Measurements from ENCODE around the gene ACTN4.
"Not testable (repeated sequence)": the region's sequence is repeated elsewhere in the genome, so short reads cannot be mapped to it uniquely, and the experiment has no call there.

Gene ACTN4

GRCh38 chr19:38745316-38745715, 97.9 kb downstream of the ACTN4 start:
- no peak overlapping the region for H3K4me3 ChIP-seq (ENCODE audit: low read length)
- TF ChIP-seq CTCF (conservative IDR thresholded peaks at IDR 0.05; ENCODE audit: low read depth, low read length): no peak
- no peak for DNase-seq (ENCODE audit: low read depth)

DNA sequence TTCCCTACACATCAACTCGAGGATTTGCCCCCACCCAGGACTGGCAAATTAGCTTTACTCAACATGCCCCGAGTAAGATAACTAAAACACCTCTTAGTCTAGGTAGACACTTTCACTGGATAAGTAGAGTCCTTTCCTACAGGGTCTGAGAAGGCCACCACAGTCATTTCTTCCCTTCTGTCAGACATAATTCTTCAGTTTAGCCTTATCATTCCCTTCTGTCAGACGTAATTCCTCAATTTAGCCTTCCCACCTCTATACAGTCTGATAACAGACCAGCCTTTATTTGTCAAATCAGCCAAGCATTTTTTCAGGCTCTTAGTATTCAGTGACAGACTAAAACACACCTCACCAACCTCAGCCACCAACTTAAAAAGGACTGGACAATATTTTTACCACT, 106.3 kb downstream of the ACTN4 start:
- not testable (repeated sequence) for H3K4me3 ChIP-seq (ENCODE audit: low read length); DNase-seq (ENCODE audit: low read depth)

GRCh38 chr19:38754196-38754595, 106.7 kb downstream of the ACTN4 start:
- not testable (repeated sequence) for H3K4me3 ChIP-seq (ENCODE audit: low read length); DNase-seq (ENCODE audit: low read depth)

DNA sequence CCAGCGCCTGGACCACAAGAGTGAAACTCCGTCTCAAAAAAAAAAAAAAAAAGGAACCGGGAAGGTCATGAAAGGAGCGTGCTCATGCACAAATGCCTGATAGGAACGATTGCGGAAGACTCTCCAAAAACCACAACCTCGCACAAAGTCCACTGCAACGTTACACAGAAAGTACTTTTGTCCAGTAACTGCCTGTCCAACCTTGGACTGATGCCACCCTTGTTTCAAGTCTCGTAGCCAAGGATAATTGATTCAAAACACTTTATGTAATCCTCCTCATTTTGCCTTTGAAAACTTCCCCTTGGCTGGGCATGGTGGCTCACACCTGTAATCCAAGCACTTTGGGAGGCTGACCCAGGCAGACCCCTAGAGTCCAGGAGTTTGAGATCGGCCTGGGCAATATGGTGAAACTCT, 112.1 kb downstream of the ACTN4 start:
- TF ChIP-seq CTCF (conservative IDR thresholded peaks at IDR 0.05; ENCODE audit: low read depth, low read length): no peak
- H3K4me3 ChIP-seq (ENCODE audit: low read length): no peak overlapping the region
- DNase-seq (ENCODE audit: low read depth): no peak

DNA sequence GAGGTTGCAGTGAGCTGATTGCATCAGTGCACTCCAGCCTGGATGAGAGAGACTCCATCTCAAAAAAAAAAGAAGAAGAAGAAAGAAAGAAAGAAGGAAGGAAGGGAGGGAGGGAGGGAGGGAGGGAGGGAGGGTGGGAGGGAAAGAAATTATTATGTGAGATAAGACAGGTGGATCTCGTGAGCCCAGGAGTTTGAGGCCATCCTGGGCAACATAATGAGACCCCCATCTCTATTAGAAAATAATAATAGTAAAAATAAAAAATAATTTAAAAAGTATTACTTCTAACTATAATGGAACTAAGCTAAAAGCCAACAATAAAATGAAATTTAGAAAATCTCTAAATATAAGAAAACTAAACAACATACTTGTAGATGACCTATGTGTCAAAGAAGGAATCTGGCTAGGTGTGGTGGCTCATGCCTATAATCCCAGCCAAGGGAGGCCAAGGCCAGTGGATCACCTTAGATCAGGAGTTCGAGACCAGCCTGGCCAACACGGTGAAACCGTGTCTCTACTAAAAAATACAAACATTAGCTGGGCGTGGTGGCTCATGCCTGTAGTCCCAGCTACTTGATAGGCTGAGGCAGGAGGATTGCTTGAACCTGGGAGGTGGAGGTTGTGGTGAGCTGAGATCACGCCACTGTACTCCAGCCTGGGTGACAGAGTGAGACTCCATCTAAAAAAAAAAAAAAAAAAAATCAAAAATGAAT, 113.5 kb downstream of the ACTN4 start:
- not testable (repeated sequence) for DNase-seq (ENCODE audit: low read depth); H3K4me3 ChIP-seq (ENCODE audit: low read length)

- not testable (repeated sequence) for H3K4me3 ChIP-seq (ENCODE audit: low read length)
Observed at GRCh38 chr19:38761884-38762389, 114.5 kb downstream of the ACTN4 start.

DNA sequence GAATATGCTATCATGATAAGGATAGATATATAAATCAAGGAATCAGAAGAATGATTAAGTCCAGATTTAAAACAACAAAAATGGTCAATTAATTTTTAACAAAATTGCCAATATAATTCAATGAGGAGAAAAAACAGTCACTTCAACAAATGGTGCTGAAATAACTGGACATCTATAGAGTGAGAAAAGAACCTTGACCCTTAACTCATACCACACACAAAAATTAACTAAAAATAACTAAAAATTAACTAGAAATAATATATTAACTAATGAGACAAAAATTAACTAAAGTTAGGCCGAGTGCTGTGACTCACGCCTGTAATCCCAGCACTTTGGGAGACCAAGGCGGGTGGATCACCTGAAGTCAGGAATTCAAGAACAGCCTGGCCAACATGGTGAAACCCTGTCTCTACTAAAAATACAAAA, 116.4 kb downstream of the ACTN4 start:
- no peak for DNase-seq (ENCODE audit: low read depth)
- no peak overlapping the region for H3K4me3 ChIP-seq (ENCODE audit: low read length)
- TF ChIP-seq CTCF (conservative IDR thresholded peaks at IDR 0.05; ENCODE audit: low read depth, low read length): no peak

More at GRCh38 chr19:38761884-38762389, 114.5 kb downstream of the ACTN4 start:
- DNase-seq (ENCODE audit: low read depth): not testable (repeated sequence)

DNA sequence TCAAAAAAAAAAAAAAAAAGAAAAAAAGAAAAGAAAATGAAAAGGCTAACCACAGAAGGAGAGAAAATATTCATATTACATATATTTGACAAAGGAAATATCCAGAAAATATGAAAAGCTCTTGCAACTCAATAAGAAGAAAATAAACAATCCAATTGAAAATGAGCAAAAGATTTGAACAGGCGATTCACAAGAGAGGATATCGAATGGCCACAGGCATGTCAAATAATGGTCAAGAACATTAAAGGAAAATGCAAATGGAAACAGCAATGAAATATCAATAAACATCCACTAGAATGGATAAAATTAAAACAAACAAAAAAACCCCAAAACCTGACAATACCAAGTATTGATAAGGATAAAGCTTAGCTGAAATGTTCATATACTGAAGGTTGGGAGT, 117.8 kb downstream of the ACTN4 start:
- no peak for TF ChIP-seq CTCF (conservative IDR thresholded peaks at IDR 0.05; ENCODE audit: low read depth, low read length)
- H3K4me3 ChIP-seq (ENCODE audit: low read length): no peak overlapping the region
- DNase-seq (ENCODE audit: low read depth): no peak

- no peak for TF ChIP-seq CTCF (conservative IDR thresholded peaks at IDR 0.05; ENCODE audit: low read depth, low read length)
- no peak for DNase-seq (ENCODE audit: low read depth)
- no peak overlapping the region for H3K4me3 ChIP-seq (ENCODE audit: low read length)
Observed at GRCh38 chr19:38766276-38767047, 119.0 kb downstream of the ACTN4 start.
